IMR-90 (cell line): ENCODE results near the gene ELP6.

Experiments
- CTCF ChIP-seq: conservative IDR thresholded peaks from 2 replicates; pipeline ENCODE4 v1.5.1; 2012; ENCODE audit warnings: mild to moderate bottlenecking, low read depth, low read length, improper control_type of control experiment
- ELK1 ChIP-seq: fragments of 150-350 bp; IDR thresholded peaks from 2 replicates; pipeline ENCODE4 v1.6.1; 2016; ENCODE audit warnings: low read depth, mild to moderate bottlenecking, low read length, moderate library complexity, borderline replicate concordance
- POLR2A ChIP-seq: IDR thresholded peaks from 2 replicates; pipeline ENCODE4 v1.6.1; 2012; ENCODE audit warnings: mild to moderate bottlenecking, low read depth, low read length
- RFX5 ChIP-seq: IDR thresholded peaks from 2 replicates; pipeline ENCODE4 v1.8.0; 2012; ENCODE audit warnings: low read depth, mild to moderate bottlenecking, low read length, moderate library complexity
- USF2 ChIP-seq: fragments of 150-350 bp; IDR thresholded peaks from 2 replicates; pipeline ENCODE4 v1.6.1; 2017; ENCODE audit warnings: mild to moderate bottlenecking, antibody characterized with exemption, low read length, low read depth

GRCh38 chr3:47491777-47492176, 21.7 kb downstream of the ELP6 start:
- no peak for TF ChIP-seq CTCF
- TF ChIP-seq USF2: no peak
- no peak for TF ChIP-seq POLR2A
- TF ChIP-seq ELK1: no peak
- no peak for TF ChIP-seq RFX5
